HG02981 (cell line): ENCODE data around the gene DPM2.

Source experiments
- ATAC-seq: cut with Tn5 transposase; IDR thresholded peaks from one replicate; pipeline ENCODE4 v1.9.1; 2021; ENCODE audit warnings: mild to moderate bottlenecking, moderate library complexity; ENCODE audit not compliant: unreplicated experiment

Gene DPM2

GRCh38 chr9:127938298-127938690 is 640 bp upstream of the DPM2 start:
- ATAC-seq, result no peak

GRCh38 chr9:127937056-127937387 is 632 bp downstream of the DPM2 start:
- no peak for ATAC-seq

- no peak for ATAC-seq
These were observed 1.3 kb downstream of the DPM2 start for GRCh38 chr9:127936347-127936852.

- ATAC-seq, result no peak
These were observed 1.9 kb downstream of the DPM2 start for GRCh38 chr9:127935765-127936221.

- no peak for ATAC-seq
These were observed 2.7 kb downstream of the DPM2 start for GRCh38 chr9:127934986-127935385.

GRCh38 chr9:127934248-127934647 is 3.4 kb downstream of the DPM2 start:
- ATAC-seq, result no peak

- ATAC-seq, result peak; percentile 15
These were observed 6.4 kb downstream of the DPM2 start for GRCh38 chr9:127931092-127931881.

GRCh38 chr9:127930231-127931091 is 7.2 kb downstream of the DPM2 start, which contains the start of gene PIP5KL1:
Gene PIP5KL1, minus strand, starts transcription at chr9:127930777. Its CDS starts 25 bp downstream, at chr9:127930752.
- ATAC-seq, result peak; percentile 77

GRCh38 chr9:127929625-127929979 is 8.1 kb downstream of the DPM2 start:
- ATAC-seq, result no peak

GRCh38 chr9:127928676-127929624 is 8.7 kb downstream of the DPM2 start:
- no peak for ATAC-seq

GRCh38 chr9:127927988-127928675 is 9.5 kb downstream of the DPM2 start:
- ATAC-seq, result no peak

- ATAC-seq, result no peak
These were observed 10.3 kb downstream of the DPM2 start for GRCh38 chr9:127927201-127927987.

GRCh38 chr9:127926906-127927200 is 10.8 kb downstream of the DPM2 start:
- no peak for ATAC-seq

GRCh38 chr9:127925959-127926905 is 11.4 kb downstream of the DPM2 start:
- ATAC-seq, result no peak

- ATAC-seq, result no peak
These were observed 12.8 kb downstream of the DPM2 start for GRCh38 chr9:127924736-127925444.

- ATAC-seq, result no peak
These were observed 13.9 kb downstream of the DPM2 start for GRCh38 chr9:127923771-127924170.

GRCh38 chr9:127923046-127923445 is 14.6 kb downstream of the DPM2 start:
- ATAC-seq, result no peak
